Endodermal cell (in vitro differentiated cells): ENCODE measurements around the gene TRHDE. TPM values are rescaled to one million over a fixed set of nuclear protein-coding genes. Genes with fewer than 3 reads are reported as not detected.

Experiments used
- DNase-seq: peaks from one replicate; pipeline ENCODE4 v3.0.0-alpha.2; 2017
- H3K27ac ChIP-seq: 2 replicates; pipeline ENCODE4 v1.5.1; 2013; ENCODE audit warnings: mild to moderate bottlenecking, low read depth, low read length, moderate library complexity
- H3K27me3 ChIP-seq: 2 replicates; pipeline ENCODE4 v1.6.1; 2013; ENCODE audit warnings: mild to moderate bottlenecking, low read length, moderate library complexity; ENCODE audit not compliant: insufficient read depth, control insufficient read depth, poor library complexity, severe bottlenecking
- H3K36me3 ChIP-seq: 2 replicates; pipeline ENCODE4 v1.7.0; 2013; ENCODE audit warnings: mild to moderate bottlenecking, low read length, moderate library complexity; ENCODE audit not compliant: control insufficient read depth, insufficient read depth
- H3K4me1 ChIP-seq: one replicate; pipeline ENCODE4 v1.7.0; 2013; ENCODE audit warnings: low read length; ENCODE audit not compliant: control insufficient read depth, insufficient read depth
- H3K4me3 ChIP-seq: 2 replicates; pipeline ENCODE4 v1.5.1; 2013; ENCODE audit warnings: mild to moderate bottlenecking, low read length, moderate library complexity
- H3K9ac ChIP-seq: 2 replicates; pipeline ENCODE4 v1.6.1; 2013; ENCODE audit warnings: mild to moderate bottlenecking, low read length, moderate library complexity; ENCODE audit not compliant: poor library complexity, severe bottlenecking; ENCODE audit errors: extremely low read depth
- H3K9me3 ChIP-seq: 2 replicates; pipeline ENCODE4 v1.6.1; 2013; ENCODE audit warnings: mild to moderate bottlenecking, low read length, moderate library complexity; ENCODE audit not compliant: control insufficient read depth
- H3K27ac Mint-ChIP-seq: 2 replicates; pipeline ENCODE4 v1.8.0; 2020; ENCODE audit warnings: mixed read lengths
- H3K27me3 Mint-ChIP-seq: 2 replicates; pipeline ENCODE4 v1.8.0; 2021; ENCODE audit warnings: mild to moderate bottlenecking, mixed read lengths; ENCODE audit not compliant: insufficient read depth
- H3K36me3 Mint-ChIP-seq: 2 replicates; pipeline ENCODE4 v1.8.0; 2020; ENCODE audit warnings: low read depth, mixed read lengths
- H3K4me1 Mint-ChIP-seq: 2 replicates; pipeline ENCODE4 v1.8.0; 2020; ENCODE audit warnings: mixed read lengths
- H3K4me3 Mint-ChIP-seq: 2 replicates; pipeline ENCODE4 v1.8.0; 2020; ENCODE audit warnings: mild to moderate bottlenecking, moderate library complexity, mixed read lengths
- H3K9me3 Mint-ChIP-seq: 2 replicates; pipeline ENCODE4 v1.8.0; 2020; ENCODE audit warnings: mild to moderate bottlenecking, mixed read lengths
- CTCF ChIP-seq: fragments of 200-600 bp; sonication (generic); conservative IDR thresholded peaks from 2 replicates; pipeline ENCODE4 v1.5.0; 2021; ENCODE audit warnings: antibody characterized with exemption, mild to moderate bottlenecking
- WGBS, 2 experiments: methylation state at CpG; one replicate each; pipeline versions ENCODE4 v1.1.5 to v1.1.7; 2013; ENCODE audit warnings: missing lambda C conversion rate in 2 of 2, mixed read lengths in 1 of 2; ENCODE audit not compliant: insufficient coverage in 1 of 2, insufficient read length in 1 of 2; 5-methylcytosine and 5-hydroxymethylcytosine counted together
- total RNA-seq, 2 donors: library from RNA; stranded (reverse); fragmentation: NEBNext Ultra II Directional in 1 of 2; extraction: Animal tissue kit (Norgen Biotek cat#: 25700) in 1 of 2; gene quantifications; 2 replicates in 1 of 2; 3 replicates in 1 of 2; pipeline ENCODE4 v1.2.1, GENCODE V29; 2021

Gene TRHDE
- total RNA-seq, 2 donors from 2014 or later: 0.20 to 1.2 TPM

- Mint-ChIP-seq H3K4me3 (no peak overlapping the region), H3K4me1 (peaks cover 8% of the 10 kb centered on the region), H3K9me3 (no peaks in the 10 kb centered on the region), H3K36me3 (no peaks in the 10 kb centered on the region), H3K27ac (no peak overlapping the region), H3K27me3 (peaks cover 27% of the 10 kb centered on the region)
- Histone ChIP-seq H3K36me3 (no peaks in the 10 kb centered on the region), H3K4me1 (no peaks in the 10 kb centered on the region), H3K4me3 (no peak overlapping the region), H3K27ac (no peak overlapping the region), H3K9ac (no peak overlapping the region), H3K27me3 (peaks cover 37% of the 10 kb centered on the region), H3K9me3 (no peaks in the 10 kb centered on the region)
- TF ChIP-seq CTCF: no peak
- 83 to 90% methylated on average over 2 to 3 of the region's 4 CpGs for WGBS, 2 experiments
- no peak for DNase-seq
Measured at GRCh38 chr12:72369423-72369959, 97.3 kb downstream of the TRHDE start.

- peaks cover 1% of the 10 kb centered on the region for H3K9me3 Mint-ChIP-seq
- no peaks in the 10 kb centered on the region for H3K27me3 Mint-ChIP-seq
- H3K9me3 ChIP-seq: no peaks in the 10 kb centered on the region
- H3K9ac ChIP-seq: no peak overlapping the region
- no peak for DNase-seq
- H3K27ac Mint-ChIP-seq: no peak overlapping the region
- H3K4me1 Mint-ChIP-seq: no peaks in the 10 kb centered on the region
- no peaks in the 10 kb centered on the region for H3K36me3 ChIP-seq
- WGBS, 2 experiments: 100% methylated on average over 2 of the region's 2 CpGs; no CpG with 5 or more reads in 1 of the 2 experiments
- H3K36me3 Mint-ChIP-seq: no peaks in the 10 kb centered on the region
- H3K27me3 ChIP-seq: no peaks in the 10 kb centered on the region
- H3K4me3 Mint-ChIP-seq: no peak overlapping the region
- H3K27ac ChIP-seq: no peak overlapping the region
- no peaks in the 10 kb centered on the region for H3K4me1 ChIP-seq
- H3K4me3 ChIP-seq: no peak overlapping the region
- no peak for TF ChIP-seq CTCF
Measured at GRCh38 chr12:72380441-72380840, 108.3 kb downstream of the TRHDE start.

GRCh38 chr12:72388322-72388721 is 116.2 kb downstream of the TRHDE start:
- H3K27ac Mint-ChIP-seq: no peak overlapping the region
- H3K27ac ChIP-seq: no peak overlapping the region
- no peaks in the 10 kb centered on the region for H3K9me3 ChIP-seq
- peaks cover 5% of the 10 kb centered on the region for H3K4me1 Mint-ChIP-seq
- no peak overlapping the region for H3K4me3 Mint-ChIP-seq
- DNase-seq: no peak
- no peaks in the 10 kb centered on the region for H3K4me1 ChIP-seq
- H3K36me3 ChIP-seq: no peaks in the 10 kb centered on the region
- TF ChIP-seq CTCF: no peak
- H3K4me3 ChIP-seq: no peak overlapping the region
- H3K9me3 Mint-ChIP-seq: no peaks in the 10 kb centered on the region
- H3K27me3 ChIP-seq: no peaks in the 10 kb centered on the region
- H3K9ac ChIP-seq: no peak overlapping the region
- no peaks in the 10 kb centered on the region for H3K27me3 Mint-ChIP-seq
- H3K36me3 Mint-ChIP-seq: no peaks in the 10 kb centered on the region
